MM.1S (cell line): ENCODE measurements around the gene FOXRED2.

Experiments used
- DNase-seq: peaks from one replicate; pipeline ENCODE4 v3.0.0-alpha.2; 2015
- H2AFZ ChIP-seq: fragments of 300-600 bp; sonication (generic); 2 replicates; pipeline ENCODE4 v1.6.0; 2016; ENCODE audit warnings: antibody characterized with exemption, low read length
- H3F3A ChIP-seq: fragments of 300-600 bp; sonication (generic); 2 replicates; pipeline ENCODE4 v1.6.1; 2016; ENCODE audit warnings: mild to moderate bottlenecking, antibody characterized with exemption, low read length, moderate library complexity, mixed read lengths; ENCODE audit not compliant: insufficient read depth
- H3K27ac ChIP-seq: fragments of 300-600 bp; sonication (generic); 2 replicates; pipeline ENCODE4 v1.5.1; 2016; ENCODE audit warnings: mild to moderate bottlenecking, low read length
- H3K27me3 ChIP-seq: fragments of 300-600 bp; sonication (generic); replicated peaks from 2 replicates; pipeline ENCODE4 v1.6.0; 2016; ENCODE audit warnings: low read length; ENCODE audit not compliant: insufficient read depth
- H3K36me3 ChIP-seq: fragments of 300-600 bp; sonication (generic); replicated peaks from 2 replicates; pipeline ENCODE4 v1.6.1; 2016; ENCODE audit warnings: mild to moderate bottlenecking, low read length, mixed read lengths; ENCODE audit not compliant: insufficient read depth
- H3K4me1 ChIP-seq: fragments of 300-600 bp; sonication (generic); 2 replicates; pipeline ENCODE4 v1.6.1; 2016; ENCODE audit warnings: low read length, mixed read lengths
- H3K4me2 ChIP-seq: fragments of 300-600 bp; sonication (generic); 2 replicates; pipeline ENCODE4 v1.6.0; 2016; ENCODE audit warnings: low read depth, low read length
- H3K4me3 ChIP-seq: fragments of 300-600 bp; sonication (generic); 2 replicates; pipeline ENCODE4 v1.5.1; 2016; ENCODE audit warnings: low read length, mixed read lengths
- H3K79me2 ChIP-seq: fragments of 300-600 bp; sonication (generic); 2 replicates; pipeline ENCODE4 v1.6.1; 2016; ENCODE audit warnings: mixed run types, low read length, mixed read lengths
- H3K9ac ChIP-seq: fragments of 300-600 bp; sonication (generic); 2 replicates; pipeline ENCODE4 v1.6.1; 2016; ENCODE audit warnings: low read length, mixed read lengths
- H3K9me2 ChIP-seq: fragments of 300-600 bp; sonication (generic); replicated peaks from 2 replicates; pipeline ENCODE4 v1.6.1; 2016; ENCODE audit warnings: mild to moderate bottlenecking, low read length, mixed read lengths; ENCODE audit not compliant: insufficient read depth
- H3K9me3 ChIP-seq: fragments of 300-600 bp; sonication (generic); replicated peaks from 2 replicates; pipeline ENCODE4 v1.6.1; 2016; ENCODE audit warnings: mild to moderate bottlenecking, low read length, mixed read lengths; ENCODE audit not compliant: insufficient read depth
- H4K20me1 ChIP-seq: fragments of 300-600 bp; sonication (generic); 2 replicates; pipeline ENCODE4 v1.6.1; 2016; ENCODE audit warnings: mild to moderate bottlenecking, low read length, moderate library complexity, mixed read lengths; ENCODE audit not compliant: insufficient read depth
- EZH2 ChIP-seq: fragments of 300-600 bp; sonication (generic); optimal IDR thresholded peaks from 2 replicates; pipeline ENCODE3; 2017; ENCODE audit warnings: low read depth, mild to moderate bottlenecking, antibody characterized with exemption, low read length, mixed read lengths
- EZH2phosphoT487 ChIP-seq: fragments of 300-600 bp; sonication (generic); IDR thresholded peaks from 2 replicates; pipeline ENCODE4 v1.6.1; 2018; ENCODE audit warnings: antibody characterized with exemption, low read length
- TF ChIP-seq, protein P1 (sequence below): fragments of 300-600 bp; sonication (generic); IDR thresholded peaks from 2 replicates; pipeline ENCODE4 v1.5.1; 2016; ENCODE audit warnings: antibody characterized with exemption, low read length, mixed read lengths

Gene FOXRED2

DNA sequence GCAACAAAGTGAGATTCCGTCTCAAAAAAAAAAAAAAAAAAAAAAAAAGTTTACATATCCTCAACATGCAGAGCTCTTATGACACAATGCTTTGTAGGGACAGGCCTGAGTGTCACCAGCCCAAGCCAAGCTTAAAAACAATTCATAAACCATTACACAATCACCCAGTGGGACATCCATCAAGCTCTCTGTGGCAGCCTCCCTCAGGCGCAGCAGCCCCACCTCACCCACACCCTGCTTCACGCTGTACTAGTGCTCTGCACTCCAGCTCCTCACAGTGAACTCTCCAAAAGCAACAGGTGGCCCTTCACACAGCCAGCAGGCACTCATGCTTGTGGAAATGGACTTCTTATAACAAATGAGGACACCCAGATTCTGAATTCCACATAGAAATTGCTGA, 3.5 kb upstream of the FOXRED2 start:
- TF ChIP-seq EZH2phosphoT487 (no peak), EZH2 (no peak)
- TF ChIP-seq, protein P1, sequence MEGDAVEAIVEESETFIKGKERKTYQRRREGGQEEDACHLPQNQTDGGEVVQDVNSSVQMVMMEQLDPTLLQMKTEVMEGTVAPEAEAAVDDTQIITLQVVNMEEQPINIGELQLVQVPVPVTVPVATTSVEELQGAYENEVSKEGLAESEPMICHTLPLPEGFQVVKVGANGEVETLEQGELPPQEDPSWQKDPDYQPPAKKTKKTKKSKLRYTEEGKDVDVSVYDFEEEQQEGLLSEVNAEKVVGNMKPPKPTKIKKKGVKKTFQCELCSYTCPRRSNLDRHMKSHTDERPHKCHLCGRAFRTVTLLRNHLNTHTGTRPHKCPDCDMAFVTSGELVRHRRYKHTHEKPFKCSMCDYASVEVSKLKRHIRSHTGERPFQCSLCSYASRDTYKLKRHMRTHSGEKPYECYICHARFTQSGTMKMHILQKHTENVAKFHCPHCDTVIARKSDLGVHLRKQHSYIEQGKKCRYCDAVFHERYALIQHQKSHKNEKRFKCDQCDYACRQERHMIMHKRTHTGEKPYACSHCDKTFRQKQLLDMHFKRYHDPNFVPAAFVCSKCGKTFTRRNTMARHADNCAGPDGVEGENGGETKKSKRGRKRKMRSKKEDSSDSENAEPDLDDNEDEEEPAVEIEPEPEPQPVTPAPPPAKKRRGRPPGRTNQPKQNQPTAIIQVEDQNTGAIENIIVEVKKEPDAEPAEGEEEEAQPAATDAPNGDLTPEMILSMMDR = no peak
- Histone ChIP-seq H3K9me2 (no peaks in the 10 kb centered on the region), H4K20me1 (no peaks in the 10 kb centered on the region), H3F3A (peaks cover 53% of the 10 kb centered on the region), H3K9me3 (no peaks in the 10 kb centered on the region), H3K4me1 (peaks cover 16% of the 10 kb centered on the region), H3K9ac (no peak overlapping the region), H3K4me3 (no peak overlapping the region), H3K4me2 (no peak overlapping the region), H3K27me3 (no peaks in the 10 kb centered on the region), H3K79me2 (peaks cover 10% of the 10 kb centered on the region), H2AFZ (no peak overlapping the region), H3K36me3 (peaks cover 30% of the 10 kb centered on the region), H3K27ac (no peak overlapping the region)
- DNase-seq = no peak

DNA sequence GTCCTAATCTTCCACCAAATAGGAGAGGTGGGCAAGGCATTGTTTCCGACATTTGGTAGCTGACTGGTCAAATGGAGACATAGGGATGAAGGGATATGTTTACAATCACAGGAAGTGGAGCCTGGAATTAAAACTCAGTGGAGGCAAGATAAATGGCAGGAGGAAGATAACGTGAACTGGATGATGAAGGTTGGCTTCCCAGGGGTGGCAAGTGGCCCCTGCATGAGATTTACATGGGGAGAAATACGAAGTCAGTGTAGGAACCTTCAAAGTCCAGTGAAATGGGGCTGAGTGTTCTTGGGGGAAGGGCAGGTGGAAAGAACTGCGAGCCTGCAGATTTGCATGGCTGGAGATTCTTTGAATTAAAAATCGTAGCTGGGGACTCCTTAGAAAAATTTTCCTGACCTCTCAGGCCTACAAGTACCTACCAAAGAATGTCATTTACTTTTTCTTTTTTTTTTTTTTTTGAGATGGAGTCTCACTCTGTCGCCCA, 724 bp upstream of the FOXRED2 start:
- DNase-seq = no peak
- Histone ChIP-seq H3K36me3 (peaks cover 11% of the 10 kb centered on the region), H3K79me2 (peaks cover 10% of the 10 kb centered on the region), H3K9ac (peak overlapping the region; percentile 49; the same call in 1 of the 2 replicates), H3K4me2 (peak overlapping the region; percentile 92), H4K20me1 (no peaks in the 10 kb centered on the region), H3K4me3 (peak overlapping the region; percentile 79), H3K27me3 (no peaks in the 10 kb centered on the region), H3K27ac (no peak overlapping the region), H2AFZ (peak overlapping the region; percentile 84), H3K4me1 (peaks cover 16% of the 10 kb centered on the region), H3F3A (peaks cover 43% of the 10 kb centered on the region), H3K9me2 (no peaks in the 10 kb centered on the region), H3K9me3 (no peaks in the 10 kb centered on the region)
- TF ChIP-seq, protein P1 = no peak
- TF ChIP-seq EZH2 (no peak), EZH2phosphoT487 (no peak)

DNA sequence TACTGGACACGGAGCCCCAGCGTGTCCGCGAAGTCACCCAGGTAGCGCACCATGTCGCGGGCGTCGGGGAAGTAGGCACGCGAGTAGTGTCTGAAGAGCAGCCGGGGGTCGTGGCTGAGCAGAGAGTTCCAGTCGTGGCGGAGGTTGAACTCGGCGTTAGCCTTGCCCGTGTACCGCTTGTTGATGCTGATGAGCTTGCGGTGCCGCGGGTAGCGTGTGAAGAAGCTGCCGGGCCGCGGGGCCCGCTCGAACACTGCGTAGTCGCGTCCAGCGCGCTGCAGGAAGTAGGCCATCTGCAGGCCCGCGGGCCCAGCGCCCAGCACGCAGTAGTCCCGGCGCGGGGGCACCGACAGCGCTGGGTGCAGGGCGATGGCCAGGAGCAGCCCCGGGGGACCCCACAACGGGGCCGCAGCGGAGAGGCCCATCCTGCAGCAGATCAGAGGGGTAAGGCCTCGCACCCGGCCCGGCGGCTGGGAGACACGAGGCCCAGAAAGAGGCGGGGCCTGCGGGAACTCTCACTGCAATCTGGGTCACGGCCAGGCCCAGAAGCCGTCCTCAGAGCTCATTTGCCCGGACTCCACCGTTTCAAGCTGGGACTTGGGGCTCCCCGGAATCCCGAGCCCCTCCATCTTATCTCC, 723 bp downstream of the FOXRED2 start:
- no peak for DNase-seq
- TF ChIP-seq EZH2phosphoT487 (no peak), EZH2 (no peak)
- TF ChIP-seq, protein P1 = no peak
- H4K20me1 ChIP-seq = no peaks in the 10 kb centered on the region
- H3K79me2 ChIP-seq = peaks cover 10% of the 10 kb centered on the region
- H3K27me3 ChIP-seq = no peaks in the 10 kb centered on the region
- peak overlapping the region; percentile 79 for H3K4me3 ChIP-seq
- no peaks in the 10 kb centered on the region for H3K9me2 ChIP-seq
- peak overlapping the region; percentile 92 for H3K4me2 ChIP-seq
- H3K9me3 ChIP-seq = no peaks in the 10 kb centered on the region
- H3F3A ChIP-seq = peaks cover 33% of the 10 kb centered on the region
- peak overlapping the region; percentile 78; the same call in 1 of the 2 replicates for H3K27ac ChIP-seq
- H3K9ac ChIP-seq = peak overlapping the region; percentile 57; the same call in 1 of the 2 replicates
- H3K36me3 ChIP-seq = 0 out of 2 replicates have a peak, but pooled peaks cover 4% of the 10 kb centered on the region
- H3K4me1 ChIP-seq = peaks cover 16% of the 10 kb centered on the region
- H2AFZ ChIP-seq = peak overlapping the region; percentile 91
